Measurements from ENCODE around the gene APOA5.

- TF ChIP-seq CTCF (IDR thresholded peaks at IDR 0.05) (no peak), EZH2 (IDR thresholded peaks at IDR 0.05) (no peak), EZH2phosphoT487 (IDR thresholded peaks at IDR 0.05) (no peak)
These were observed 35.2 kb upstream of the APOA5 start for GRCh38 chr11:116826751-116827431.

Measured in neural progenitor cell (in vitro differentiated cells).